ENCODE measurements around the gene PEMT.

PEMT gene

GRCh38 chr17:17539591-17539990 is 51.9 kb downstream of the PEMT start:
- no peak overlapping the region for H3K27ac ChIP-seq (ENCODE audit: extremely low read depth, low read depth, low read length)

GRCh38 chr17:17538417-17539391 is 52.8 kb downstream of the PEMT start:
- no peak overlapping the region for H3K27ac ChIP-seq (ENCODE audit: extremely low read depth, low read depth, low read length)
- no peak overlapping the region for H3K4me3 ChIP-seq (ENCODE audit: low read depth, low read length)
- no peaks in the 10 kb centered on the region for H3K9me3 ChIP-seq (ENCODE audit: control insufficient read depth, insufficient read depth, low read depth, low read length)
- H3K4me1 ChIP-seq (ENCODE audit: control insufficient read depth, insufficient read depth, low read length), result peaks cover 7% of the 10 kb centered on the region
- no peaks in the 10 kb centered on the region for H3K36me3 ChIP-seq (ENCODE audit: control insufficient read depth in 2 of 2, insufficient read depth in 1 of 2, low read length in 2 of 2)
- ChIA-PET POLR2A (interaction anchor here (0.9 to 2.3 kb wide), 2 partner anchors 11 to 42 kb away, joined by 3 to 12 read pairs; partner anchors contain the start of gene RASD1), CTCF (interaction anchor here (0.6 to 2.6 kb wide), 8 partner anchors 9 to 1072 kb away, joined by 3 to 17 read pairs (median 5); no protein-coding TSS in a partner anchor)
- no peak for TF ChIP-seq KLF9 (tag by site-specific recombination; IDR thresholded peaks at IDR 0.05; ENCODE audit: low read depth)
- TF ChIP-seq ZBTB17 (tag by site-specific recombination; IDR thresholded peaks at IDR 0.05), result 0 out of 2 replicates have a peak, but pooled peaks have one; percentile 22
- no peak for TF ChIP-seq ZNF398 (tag by site-specific recombination; IDR thresholded peaks at IDR 0.05)
- peak; percentile 64; the same call in 1 of the 2 replicates for TF ChIP-seq ZBTB8A (tag by site-specific recombination; IDR thresholded peaks at IDR 0.05)
- TF ChIP-seq FEZF1 (tag by site-specific recombination; IDR thresholded peaks at IDR 0.05), result peak; percentile 77
- TF ChIP-seq BCL6B (tag by site-specific recombination; IDR thresholded peaks at IDR 0.05), result no peak
- TF ChIP-seq ZSCAN23 (tag by site-specific recombination; IDR thresholded peaks at IDR 0.05), result no peak
- TF ChIP-seq PRDM6 (tag by site-specific recombination; IDR thresholded peaks at IDR 0.05), result 0 out of 2 replicates have a peak, but pooled peaks have one; percentile 31
- TF ChIP-seq KLF1 (tag by site-specific recombination; IDR thresholded peaks at IDR 0.05), result peak; percentile 85
- no peak for TF ChIP-seq ZNF133 (tag by site-specific recombination; IDR thresholded peaks at IDR 0.05)
- TF ChIP-seq ZNF555 (tag by site-specific recombination; conservative IDR thresholded peaks at IDR 0.05), result no peak
- no peak for TF ChIP-seq ZNF658 (tag by site-specific recombination; IDR thresholded peaks at IDR 0.05)
- TF ChIP-seq ZNF449 (tag by site-specific recombination; IDR thresholded peaks at IDR 0.05), result peak; percentile 31; the same call in 1 of the 2 replicates
- TF ChIP-seq ZBTB48 (tag by site-specific recombination; IDR thresholded peaks at IDR 0.05), result no peak
- TF ChIP-seq ZBTB7A (tag by site-specific recombination; IDR thresholded peaks at IDR 0.05; ENCODE audit: low read depth), result no peak

More at GRCh38 chr17:17539591-17539990, 51.9 kb downstream of the PEMT start:
- TF ChIP-seq ZBTB21 (tag by site-specific recombination; IDR thresholded peaks at IDR 0.05), result no peak
- no peak for TF ChIP-seq ZNF112 (tag by site-specific recombination; IDR thresholded peaks at IDR 0.05)
- no peak for TF ChIP-seq ZNF423 (tag by site-specific recombination; IDR thresholded peaks at IDR 0.05)
- TF ChIP-seq EGR2 (tag by site-specific recombination; IDR thresholded peaks at IDR 0.05; ENCODE audit: low read depth), result peak; percentile 32; the same call in 1 of the 2 replicates
- no peak for TF ChIP-seq ZNF548 (tag by site-specific recombination; IDR thresholded peaks at IDR 0.05)
- peak; percentile 72 for TF ChIP-seq KLF1 (tag by site-specific recombination; IDR thresholded peaks at IDR 0.05)
- no peak for TF ChIP-seq OVOL3 (tag by site-specific recombination; IDR thresholded peaks at IDR 0.05)
- TF ChIP-seq ZBTB8A (tag by site-specific recombination; IDR thresholded peaks at IDR 0.05), result no peak
- TF ChIP-seq ZBTB49 (tag by site-specific recombination; IDR thresholded peaks at IDR 0.05; ENCODE audit: low read depth), result no peak
- no peak for TF ChIP-seq ZNF837 (tag by site-specific recombination; IDR thresholded peaks at IDR 0.05)
- TF ChIP-seq ZNF24 (tag by site-specific recombination; IDR thresholded peaks at IDR 0.05), result no peak
- peak; percentile 45 for TF ChIP-seq ZFHX2 (tag by site-specific recombination; conservative IDR thresholded peaks at IDR 0.05)
- TF ChIP-seq ZNF391 (tag by site-specific recombination; IDR thresholded peaks at IDR 0.05; ENCODE audit: borderline replicate concordance, low read depth), result no peak
- TF ChIP-seq GLI2 (tag by site-specific recombination; IDR thresholded peaks at IDR 0.05; ENCODE audit: borderline replicate concordance, low read depth), result no peak
- TF ChIP-seq ZFP37 (tag by site-specific recombination; IDR thresholded peaks at IDR 0.05), result no peak
- Histone ChIP-seq H3K4me1 (ENCODE audit: control insufficient read depth, insufficient read depth, low read length) (peaks cover 7% of the 10 kb centered on the region), H3K9me3 (ENCODE audit: control insufficient read depth, insufficient read depth, low read depth, low read length) (no peaks in the 10 kb centered on the region), H3K4me3 (ENCODE audit: low read depth, low read length) (no peak overlapping the region), H3K36me3 (ENCODE audit: control insufficient read depth in 2 of 2, insufficient read depth in 1 of 2, low read length in 2 of 2) (no peaks in the 10 kb centered on the region)
- POLR2A ChIA-PET, result interaction anchor here (2.3 kb wide), 1 partner anchor 43 kb away, joined by 12 read pairs; the partner anchor contains the start of gene RASD1
- CTCF ChIA-PET, result interaction anchor here (1.6 to 2.6 kb wide), 3 partner anchors 10 to 42 kb away, joined by 3 to 17 read pairs (median 16); no protein-coding TSS in a partner anchor

All from HEK293 (cell line).